Measurements from ENCODE around the gene EPHB1.
"Not testable (repeated sequence)": the region's sequence is repeated elsewhere in the genome, so short reads cannot be mapped to it uniquely, and the experiment has no call there.

Gene EPHB1

GRCh38 chr3:135005616-135006015 lies 210.6 kb downstream of the EPHB1 start:
- not testable (repeated sequence) for DNase-seq (ENCODE audit: low read depth)

- no peak for DNase-seq (ENCODE audit: low read depth)
Observed at GRCh38 chr3:135007607-135008006, 212.5 kb downstream of the EPHB1 start.

- DNase-seq (ENCODE audit: low read depth): no peak
Observed at GRCh38 chr3:135008326-135008725, 213.3 kb downstream of the EPHB1 start.

- DNase-seq (ENCODE audit: low read depth): no peak
Observed at GRCh38 chr3:135009014-135009413, 214.0 kb downstream of the EPHB1 start.

DNA sequence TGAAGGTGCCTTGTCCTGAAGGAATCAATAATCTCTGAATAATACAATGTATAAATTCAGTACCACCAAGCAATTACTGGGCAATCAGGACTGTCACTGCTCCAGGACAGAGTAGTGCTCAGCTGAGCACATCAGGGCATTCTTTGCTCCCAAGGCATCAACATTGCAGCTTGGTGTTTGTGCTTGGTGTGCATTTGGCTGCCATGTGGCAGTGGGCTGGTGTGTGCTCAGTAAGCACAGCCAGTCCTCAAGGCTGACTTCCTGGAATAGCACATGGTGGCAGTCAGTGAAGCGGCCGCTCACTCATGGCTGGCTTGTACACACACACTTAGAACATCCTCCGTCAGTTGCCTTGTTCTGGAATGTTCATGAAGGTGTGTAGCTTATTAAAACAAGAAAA lies 217.0 kb downstream of the EPHB1 start:
- DNase-seq (ENCODE audit: low read depth): no peak

- no peak for DNase-seq (ENCODE audit: low read depth)
Observed at GRCh38 chr3:135013206-135013605, 218.1 kb downstream of the EPHB1 start.

DNA sequence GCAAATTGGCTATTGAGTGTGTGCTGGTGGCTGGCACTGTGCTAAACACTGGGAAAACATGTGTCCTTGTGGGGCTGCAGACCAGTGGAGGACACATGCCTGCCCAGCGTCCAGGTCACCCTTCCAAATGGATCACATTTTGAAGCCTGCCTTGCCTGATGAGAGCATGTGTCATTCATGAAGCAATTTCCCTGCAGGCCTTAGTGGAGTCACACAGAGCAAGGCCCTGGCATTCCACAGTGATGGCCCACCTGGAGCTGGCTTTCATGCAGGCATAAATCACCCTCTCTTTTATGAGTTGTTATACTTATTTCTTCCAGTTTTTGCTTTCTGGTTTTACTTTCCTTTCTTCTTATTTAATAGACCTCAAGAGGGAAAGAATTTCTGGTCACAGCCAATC lies 219.5 kb downstream of the EPHB1 start:
- DNase-seq (ENCODE audit: low read depth): no peak

DNA sequence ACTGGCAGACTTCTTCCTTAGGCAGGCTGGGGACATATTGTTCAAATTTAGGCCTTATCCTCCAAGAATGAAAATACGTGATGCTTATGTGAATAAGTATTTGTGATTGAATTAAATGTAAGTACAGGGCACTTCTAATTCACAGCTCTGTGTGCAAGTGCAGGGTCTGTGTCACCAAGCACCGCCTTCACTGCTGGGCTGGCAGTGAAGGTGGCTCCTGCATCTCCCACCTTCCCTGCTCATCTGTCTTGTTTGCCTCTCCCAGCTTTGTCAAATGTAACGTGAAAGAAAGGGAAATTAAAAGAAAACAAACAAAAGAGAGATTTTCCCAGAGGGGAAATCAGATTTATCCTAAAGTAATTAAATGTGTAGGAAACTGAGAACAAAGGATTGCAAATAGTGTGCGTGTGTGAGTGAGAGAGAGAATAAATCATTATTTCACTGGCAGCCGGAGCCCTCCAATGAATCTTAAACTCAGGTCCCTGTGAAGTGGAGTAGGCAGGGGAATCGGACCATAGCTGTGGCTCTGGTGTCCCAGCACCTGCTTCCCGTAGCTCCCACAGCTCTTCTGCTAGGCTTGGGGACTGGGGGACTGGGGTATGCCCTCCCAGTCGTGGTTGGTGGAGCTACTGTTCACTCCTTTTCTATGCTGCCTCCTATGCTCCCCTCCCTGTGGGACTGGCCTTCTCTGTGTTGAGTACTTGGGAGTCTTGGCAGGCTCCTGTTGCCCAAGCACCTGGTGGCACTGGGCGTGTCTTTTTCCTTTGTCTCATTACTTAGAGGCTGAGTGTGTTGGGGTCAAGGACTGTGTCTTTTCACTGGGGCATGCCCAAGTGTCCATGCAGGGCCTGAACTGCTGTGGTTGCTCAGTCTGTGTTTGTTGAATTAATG lies 222.2 kb downstream of the EPHB1 start:
- DNase-seq (ENCODE audit: low read depth): no peak

DNA sequence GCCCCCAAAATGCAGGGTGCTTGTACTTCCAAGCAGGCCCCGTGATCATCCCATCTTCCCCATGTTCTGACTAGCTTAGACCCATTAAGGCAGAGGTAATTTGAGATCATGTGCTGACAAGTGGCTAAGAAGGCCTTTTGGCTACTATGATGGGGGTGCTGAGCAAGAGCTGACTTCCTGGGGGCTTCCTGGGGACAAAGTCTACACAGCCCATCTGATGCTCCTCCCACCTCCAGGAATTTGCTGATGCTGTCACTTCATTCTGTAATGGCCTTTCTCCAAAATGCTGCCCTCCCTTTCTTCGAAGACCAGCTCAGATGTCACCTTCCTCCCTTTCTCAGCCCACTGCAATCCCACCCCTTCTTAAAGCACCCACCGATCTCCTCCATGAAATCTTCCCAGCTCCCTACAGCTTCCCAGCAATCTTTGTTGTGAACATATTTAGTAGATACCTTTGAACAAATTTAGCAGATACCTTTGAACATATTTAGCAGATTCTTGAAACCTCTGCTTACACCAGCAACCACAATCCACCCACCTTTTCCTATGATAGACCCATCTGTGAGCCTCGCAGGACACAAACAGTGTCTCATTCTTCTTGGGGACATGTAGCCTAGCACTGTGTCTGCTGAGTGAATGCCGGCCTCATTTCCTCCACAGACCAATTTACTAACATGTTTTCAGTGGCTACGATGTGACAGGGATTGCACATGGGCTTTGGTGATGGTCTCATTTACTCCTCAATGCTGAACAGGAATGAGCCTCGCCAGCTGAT lies 223.3 kb downstream of the EPHB1 start:
- DNase-seq (ENCODE audit: low read depth): no peak

GRCh38 chr3:135020181-135020580 lies 225.1 kb downstream of the EPHB1 start:
- no peak for DNase-seq (ENCODE audit: low read depth)

DNA sequence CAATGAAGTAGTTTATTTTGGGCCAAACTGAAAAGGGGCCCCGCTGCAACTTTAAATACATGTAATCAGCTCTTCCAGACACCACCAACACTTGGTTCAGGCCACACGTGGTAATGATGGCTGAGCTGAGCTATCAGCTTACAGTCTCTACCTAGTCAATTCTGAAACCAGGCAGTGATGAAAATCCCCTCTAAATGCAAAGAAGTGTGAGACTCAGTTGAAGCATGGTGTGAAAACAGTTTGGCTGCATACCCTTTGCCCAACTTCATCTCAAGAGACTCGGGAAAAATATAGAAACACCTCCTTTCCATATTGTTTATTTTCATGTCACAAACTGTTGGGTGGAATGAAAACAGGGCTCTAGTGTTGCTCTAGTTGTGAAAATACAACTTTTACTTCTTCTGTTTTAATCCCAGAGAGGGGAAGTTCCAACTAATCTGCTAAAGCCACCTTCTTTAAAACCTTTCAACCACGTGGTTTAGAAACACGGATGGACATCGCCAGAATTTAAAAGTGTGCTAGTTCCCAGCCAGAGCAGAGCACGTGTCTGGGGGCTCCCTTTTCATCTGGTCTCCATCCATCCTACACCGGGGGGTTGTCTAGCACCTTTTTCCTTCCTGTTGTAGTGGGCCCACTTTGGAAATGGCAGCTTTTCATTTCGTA lies 229.1 kb downstream of the EPHB1 start:
- no peak for DNase-seq (ENCODE audit: low read depth)

- not testable (repeated sequence) for DNase-seq (ENCODE audit: low read depth)
Observed at GRCh38 chr3:135030768-135031615, 235.9 kb downstream of the EPHB1 start.

GRCh38 chr3:135033737-135034136 lies 238.7 kb downstream of the EPHB1 start:
- DNase-seq (ENCODE audit: low read depth): no peak

DNA sequence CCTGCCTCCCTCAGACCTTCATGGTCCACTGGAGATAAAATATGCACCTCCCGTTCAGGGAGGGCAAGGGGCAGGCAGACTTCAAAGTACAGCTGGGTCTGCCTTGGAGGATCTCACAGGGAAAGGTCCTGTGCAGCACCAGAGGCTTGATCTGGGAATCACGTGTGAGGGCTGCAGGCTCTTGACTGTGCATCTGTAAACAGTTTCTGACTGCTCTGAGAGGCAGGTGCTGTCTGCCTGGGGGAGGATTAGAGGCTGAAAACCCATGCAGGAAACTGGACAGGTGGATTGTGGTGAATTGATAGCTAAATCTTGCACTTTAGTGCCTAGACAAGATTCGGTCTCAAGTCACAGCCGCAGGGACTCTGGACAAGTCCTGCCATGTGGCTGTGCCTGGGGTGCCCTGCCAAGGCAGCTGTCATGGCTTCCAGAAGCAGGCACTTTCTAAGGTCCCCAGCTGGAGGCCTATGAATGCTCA lies 239.3 kb downstream of the EPHB1 start:
- no peak for DNase-seq (ENCODE audit: low read depth)

DNA sequence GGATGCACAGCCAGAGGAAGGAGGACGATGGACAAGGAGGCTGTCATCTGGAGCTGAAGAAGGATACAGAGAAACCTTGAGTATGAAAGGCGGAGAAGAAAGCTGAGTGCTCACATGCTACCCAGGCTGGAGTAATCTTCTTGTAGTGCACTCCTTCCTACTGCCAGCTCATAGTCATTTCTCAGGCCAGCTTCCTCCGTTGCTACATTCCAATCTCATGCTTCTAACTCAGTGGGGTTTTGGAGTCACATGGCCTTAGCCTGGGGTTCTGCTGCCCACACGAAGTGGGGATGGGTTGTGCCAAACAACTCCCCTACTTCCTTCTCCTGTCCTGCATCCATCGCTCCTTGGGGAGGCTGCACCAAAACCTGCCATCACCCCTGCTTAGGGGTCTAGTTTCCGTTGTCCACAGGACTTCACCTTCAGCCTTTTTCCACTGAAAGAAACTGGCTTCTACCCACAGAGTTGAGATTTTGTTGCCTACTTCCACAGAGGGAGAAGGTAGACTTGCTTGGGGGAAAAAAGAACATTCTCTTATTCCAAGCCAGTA lies 239.9 kb downstream of the EPHB1 start:
- no peak for DNase-seq (ENCODE audit: low read depth)

DNA sequence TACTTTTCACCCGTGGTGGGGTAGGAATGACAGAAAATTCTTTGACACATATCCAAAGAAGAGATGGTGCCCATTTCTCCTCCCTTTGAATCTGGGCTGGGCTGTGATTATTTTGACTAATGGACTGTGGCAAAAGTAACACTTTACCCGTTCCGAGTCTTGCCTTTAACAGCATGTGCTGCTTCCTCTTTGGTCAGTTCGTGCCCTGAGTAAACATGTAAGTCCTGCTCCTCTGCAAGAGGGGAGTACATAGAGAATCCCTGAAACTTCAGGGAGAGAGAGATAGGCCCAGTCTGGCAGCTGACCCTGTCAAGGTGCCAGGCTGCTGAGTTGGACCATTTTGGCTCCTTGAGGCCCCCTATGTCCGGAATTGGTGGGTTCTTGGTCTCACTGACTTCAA lies 243.1 kb downstream of the EPHB1 start:
- no peak for DNase-seq (ENCODE audit: low read depth)

DNA sequence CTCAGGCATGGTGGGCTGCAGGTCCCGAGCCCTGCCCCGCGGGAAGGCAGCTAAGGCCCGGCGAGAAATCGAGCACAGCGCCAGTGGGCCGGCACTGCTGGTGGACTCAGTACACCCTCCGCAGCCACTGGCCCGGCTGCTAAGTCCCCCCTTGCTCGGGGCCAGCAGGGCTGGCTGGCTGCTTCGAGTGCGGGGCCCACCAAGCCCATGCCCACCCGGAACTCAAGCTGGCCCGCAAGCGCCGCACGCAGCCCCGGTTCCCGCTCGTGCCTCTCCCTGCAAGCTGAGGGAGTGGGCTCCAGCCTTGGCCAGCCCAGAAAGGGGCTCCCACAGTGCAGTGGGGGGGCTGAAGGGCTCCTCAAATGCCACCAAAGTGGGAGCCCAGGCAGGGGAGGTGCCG lies 244.5 kb downstream of the EPHB1 start:
- DNase-seq (ENCODE audit: low read depth): not testable (repeated sequence)

DNA sequence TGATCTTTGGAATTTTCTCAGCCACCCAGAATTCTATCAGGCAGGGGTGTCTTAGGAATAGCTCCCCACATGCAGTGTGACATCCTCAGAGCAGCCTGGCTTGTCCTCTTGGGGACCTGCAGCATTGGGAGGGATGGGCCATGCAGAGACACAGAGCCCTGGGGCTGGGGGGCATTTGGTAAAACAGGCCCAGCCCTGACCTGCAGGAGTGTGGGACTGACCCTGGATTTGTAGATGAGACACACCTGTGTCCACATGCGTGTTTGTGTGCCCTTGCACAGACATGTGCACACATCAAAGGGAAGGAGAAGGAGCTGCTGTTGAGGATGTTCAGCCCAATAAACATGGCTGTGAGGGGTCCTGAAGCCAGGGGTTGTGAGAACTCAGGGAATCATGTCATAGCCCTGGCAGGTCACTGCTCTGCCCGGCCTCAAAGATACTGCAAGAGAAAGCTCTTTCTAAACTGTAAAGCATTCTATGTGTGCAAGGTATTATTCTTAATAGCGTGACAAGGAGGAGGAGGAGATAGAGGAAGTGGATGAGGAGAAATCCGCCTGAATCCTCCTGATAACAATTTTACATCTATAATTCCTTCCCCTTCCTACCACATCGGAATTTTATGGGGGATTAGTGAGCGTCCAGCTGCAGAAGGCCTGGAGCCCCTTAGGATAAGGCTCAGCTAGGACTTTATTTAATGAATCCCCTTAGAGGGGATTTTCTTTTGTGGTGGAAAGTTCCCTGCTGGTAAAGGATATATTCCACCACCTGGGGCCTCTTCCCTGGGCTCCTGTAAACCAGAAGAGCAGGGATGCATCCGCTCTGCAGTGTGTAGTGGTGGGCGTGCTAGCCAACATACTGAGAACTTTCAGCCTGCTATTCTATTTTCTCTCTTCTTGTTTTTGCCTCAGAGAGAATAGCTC lies 245.5 kb downstream of the EPHB1 start:
- no peak for DNase-seq (ENCODE audit: low read depth)

- no peak for DNase-seq (ENCODE audit: low read depth)
Observed at GRCh38 chr3:135041601-135042000, 246.5 kb downstream of the EPHB1 start.

GRCh38 chr3:135047061-135047460 lies 252.0 kb downstream of the EPHB1 start:
- DNase-seq (ENCODE audit: low read depth): no peak

Measured in non-pigmented ciliary epithelial cell (primary cell).